ENCODE measurements around the gene B3GALNT1.

The B3GALNT1 gene

GRCh38 chr3:161101609-161102008 lies 3.5 kb downstream of the B3GALNT1 start:
- no peak overlapping the region for H3K4me3 Mint-ChIP-seq
- peaks cover 2% of the 10 kb centered on the region for H3K36me3 Mint-ChIP-seq (ENCODE audit: low read depth)
- DNase-seq, result no peak
- peaks cover 10% of the 10 kb centered on the region for H3K4me1 Mint-ChIP-seq
- peaks cover 20% of the 10 kb centered on the region for H3K27me3 Mint-ChIP-seq
- no peaks in the 10 kb centered on the region for H3K9me3 Mint-ChIP-seq
- ATAC-seq, result no peak
- no peak overlapping the region for H3K27ac Mint-ChIP-seq

GRCh38 chr3:161100994-161101393 lies 4.2 kb downstream of the B3GALNT1 start:
- peaks cover 2% of the 10 kb centered on the region for H3K36me3 Mint-ChIP-seq (ENCODE audit: low read depth)
- no peak for DNase-seq
- H3K9me3 Mint-ChIP-seq, result no peaks in the 10 kb centered on the region
- H3K4me3 Mint-ChIP-seq, result no peak overlapping the region
- H3K27ac Mint-ChIP-seq, result no peak overlapping the region
- ATAC-seq, result no peak
- peaks cover 10% of the 10 kb centered on the region for H3K4me1 Mint-ChIP-seq
- H3K27me3 Mint-ChIP-seq, result peaks cover 20% of the 10 kb centered on the region

GRCh38 chr3:161096771-161097367 lies 8.3 kb downstream of the B3GALNT1 start:
- ATAC-seq (peak; percentile 54), DNase-seq (no peak)
- H3K27ac Mint-ChIP-seq, result no peak overlapping the region
- no peaks in the 10 kb centered on the region for H3K9me3 Mint-ChIP-seq
- no peaks in the 10 kb centered on the region for H3K4me1 Mint-ChIP-seq
- no peaks in the 10 kb centered on the region for H3K27me3 Mint-ChIP-seq
- H3K36me3 Mint-ChIP-seq (ENCODE audit: low read depth), result no peaks in the 10 kb centered on the region
- no peak overlapping the region for H3K4me3 Mint-ChIP-seq

GRCh38 chr3:161093895-161094294 lies 11.3 kb downstream of the B3GALNT1 start:
- H3K4me3 Mint-ChIP-seq, result no peak overlapping the region
- no peaks in the 10 kb centered on the region for H3K9me3 Mint-ChIP-seq
- H3K27me3 Mint-ChIP-seq, result peaks cover 1% of the 10 kb centered on the region
- H3K4me1 Mint-ChIP-seq, result no peaks in the 10 kb centered on the region
- ATAC-seq, result no peak
- no peaks in the 10 kb centered on the region for H3K36me3 Mint-ChIP-seq (ENCODE audit: low read depth)
- no peak for DNase-seq
- H3K27ac Mint-ChIP-seq, result no peak overlapping the region

- no peaks in the 10 kb centered on the region for H3K27me3 Mint-ChIP-seq
- ATAC-seq (no peak), DNase-seq (no peak)
- no peak overlapping the region for H3K27ac Mint-ChIP-seq
- no peaks in the 10 kb centered on the region for H3K9me3 Mint-ChIP-seq
- H3K4me3 Mint-ChIP-seq, result no peak overlapping the region
- H3K4me1 Mint-ChIP-seq, result peaks cover 15% of the 10 kb centered on the region
- H3K36me3 Mint-ChIP-seq (ENCODE audit: low read depth), result no peaks in the 10 kb centered on the region
Measured at GRCh38 chr3:161084277-161084676, 20.9 kb downstream of the B3GALNT1 start.

GRCh38 chr3:161083131-161083530 lies 22.0 kb downstream of the B3GALNT1 start:
- no peaks in the 10 kb centered on the region for H3K9me3 Mint-ChIP-seq
- no peaks in the 10 kb centered on the region for H3K27me3 Mint-ChIP-seq
- H3K4me3 Mint-ChIP-seq, result no peak overlapping the region
- no peaks in the 10 kb centered on the region for H3K36me3 Mint-ChIP-seq (ENCODE audit: low read depth)
- peak; percentile 34 for ATAC-seq
- no peak overlapping the region for H3K27ac Mint-ChIP-seq
- no peak for DNase-seq
- H3K4me1 Mint-ChIP-seq, result peaks cover 16% of the 10 kb centered on the region

GRCh38 chr3:161082063-161082462 lies 23.1 kb downstream of the B3GALNT1 start:
- ATAC-seq, result no peak
- H3K27ac Mint-ChIP-seq, result no peak overlapping the region
- no peak overlapping the region for H3K4me3 Mint-ChIP-seq

GRCh38 chr3:161081633-161082032 lies 23.5 kb downstream of the B3GALNT1 start:
- Mint-ChIP-seq H3K27ac (no peak overlapping the region), H3K9me3 (no peaks in the 10 kb centered on the region), H3K4me3 (no peak overlapping the region), H3K4me1 (peaks cover 24% of the 10 kb centered on the region), H3K27me3 (no peaks in the 10 kb centered on the region), H3K36me3 (ENCODE audit: low read depth) (no peaks in the 10 kb centered on the region)
- no peak for DNase-seq
- ATAC-seq, result peak; percentile 65

More at GRCh38 chr3:161082063-161082462, 23.1 kb downstream of the B3GALNT1 start:
- Mint-ChIP-seq H3K9me3 (no peaks in the 10 kb centered on the region), H3K36me3 (ENCODE audit: low read depth) (no peaks in the 10 kb centered on the region), H3K27me3 (no peaks in the 10 kb centered on the region), H3K4me1 (peaks cover 24% of the 10 kb centered on the region)
- no peak for DNase-seq

GRCh38 chr3:161073181-161073580 lies 32.0 kb downstream of the B3GALNT1 start:
- DNase-seq (no peak), ATAC-seq (no peak)
- H3K9me3 Mint-ChIP-seq, result no peaks in the 10 kb centered on the region
- H3K27me3 Mint-ChIP-seq, result no peaks in the 10 kb centered on the region
- peak overlapping the region; percentile 53 for H3K27ac Mint-ChIP-seq
- no peaks in the 10 kb centered on the region for H3K36me3 Mint-ChIP-seq (ENCODE audit: low read depth)
- H3K4me3 Mint-ChIP-seq, result no peak overlapping the region
- H3K4me1 Mint-ChIP-seq, result peaks cover 45% of the 10 kb centered on the region

GRCh38 chr3:161072751-161073150 lies 32.4 kb downstream of the B3GALNT1 start:
- peak overlapping the region; percentile 53 for H3K27ac Mint-ChIP-seq
- peaks cover 43% of the 10 kb centered on the region for H3K4me1 Mint-ChIP-seq
- no peaks in the 10 kb centered on the region for H3K36me3 Mint-ChIP-seq (ENCODE audit: low read depth)
- H3K27me3 Mint-ChIP-seq, result no peaks in the 10 kb centered on the region
- H3K4me3 Mint-ChIP-seq, result no peak overlapping the region
- ATAC-seq, result no peak
- no peaks in the 10 kb centered on the region for H3K9me3 Mint-ChIP-seq
- no peak for DNase-seq

GRCh38 chr3:161072211-161072621 lies 32.9 kb downstream of the B3GALNT1 start:
- Mint-ChIP-seq H3K4me1 (peaks cover 44% of the 10 kb centered on the region), H3K27ac (peak overlapping the region; percentile 53), H3K9me3 (no peaks in the 10 kb centered on the region), H3K27me3 (no peaks in the 10 kb centered on the region), H3K4me3 (no peak overlapping the region), H3K36me3 (ENCODE audit: low read depth) (peaks cover 1% of the 10 kb centered on the region)
- no peak for ATAC-seq
- DNase-seq, result no peak

GRCh38 chr3:161070980-161071663 lies 34.0 kb downstream of the B3GALNT1 start:
- H3K4me1 Mint-ChIP-seq, result peaks cover 45% of the 10 kb centered on the region
- H3K36me3 Mint-ChIP-seq (ENCODE audit: low read depth), result peaks cover 2% of the 10 kb centered on the region
- no peaks in the 10 kb centered on the region for H3K9me3 Mint-ChIP-seq
- no peak overlapping the region for H3K4me3 Mint-ChIP-seq
- H3K27ac Mint-ChIP-seq, result no peak overlapping the region
- ATAC-seq, result no peak
- H3K27me3 Mint-ChIP-seq, result no peaks in the 10 kb centered on the region
- DNase-seq, result no peak

GRCh38 chr3:161070252-161070930 lies 34.8 kb downstream of the B3GALNT1 start:
- no peak overlapping the region for H3K4me3 Mint-ChIP-seq
- no peaks in the 10 kb centered on the region for H3K27me3 Mint-ChIP-seq
- H3K36me3 Mint-ChIP-seq (ENCODE audit: low read depth), result peaks cover 2% of the 10 kb centered on the region
- DNase-seq (no peak), ATAC-seq (no peak)
- peaks cover 45% of the 10 kb centered on the region for H3K4me1 Mint-ChIP-seq
- H3K27ac Mint-ChIP-seq, result peak overlapping the region; percentile 20
- no peaks in the 10 kb centered on the region for H3K9me3 Mint-ChIP-seq

GRCh38 chr3:161069511-161070251 lies 35.5 kb downstream of the B3GALNT1 start:
- no peaks in the 10 kb centered on the region for H3K9me3 Mint-ChIP-seq
- no peak overlapping the region for H3K27ac Mint-ChIP-seq
- ATAC-seq, result peak; percentile 79
- no peak for DNase-seq
- no peak overlapping the region for H3K4me3 Mint-ChIP-seq
- H3K4me1 Mint-ChIP-seq, result peaks cover 45% of the 10 kb centered on the region
- H3K27me3 Mint-ChIP-seq, result no peaks in the 10 kb centered on the region
- peaks cover 2% of the 10 kb centered on the region for H3K36me3 Mint-ChIP-seq (ENCODE audit: low read depth)

Data from activated naive CD8-positive, alpha-beta T cell treated with anti-CD3 and anti-CD28 coated beads, Interleukin-2, amount 50 U/mL, for 24 hours (primary cell).